ENCODE measurements around the gene CNOT6L.

Gene CNOT6L

GRCh38 chr4:77802402-77802801 is 16.8 kb downstream of the CNOT6L start:
- TF ChIP-seq, protein P1, sequence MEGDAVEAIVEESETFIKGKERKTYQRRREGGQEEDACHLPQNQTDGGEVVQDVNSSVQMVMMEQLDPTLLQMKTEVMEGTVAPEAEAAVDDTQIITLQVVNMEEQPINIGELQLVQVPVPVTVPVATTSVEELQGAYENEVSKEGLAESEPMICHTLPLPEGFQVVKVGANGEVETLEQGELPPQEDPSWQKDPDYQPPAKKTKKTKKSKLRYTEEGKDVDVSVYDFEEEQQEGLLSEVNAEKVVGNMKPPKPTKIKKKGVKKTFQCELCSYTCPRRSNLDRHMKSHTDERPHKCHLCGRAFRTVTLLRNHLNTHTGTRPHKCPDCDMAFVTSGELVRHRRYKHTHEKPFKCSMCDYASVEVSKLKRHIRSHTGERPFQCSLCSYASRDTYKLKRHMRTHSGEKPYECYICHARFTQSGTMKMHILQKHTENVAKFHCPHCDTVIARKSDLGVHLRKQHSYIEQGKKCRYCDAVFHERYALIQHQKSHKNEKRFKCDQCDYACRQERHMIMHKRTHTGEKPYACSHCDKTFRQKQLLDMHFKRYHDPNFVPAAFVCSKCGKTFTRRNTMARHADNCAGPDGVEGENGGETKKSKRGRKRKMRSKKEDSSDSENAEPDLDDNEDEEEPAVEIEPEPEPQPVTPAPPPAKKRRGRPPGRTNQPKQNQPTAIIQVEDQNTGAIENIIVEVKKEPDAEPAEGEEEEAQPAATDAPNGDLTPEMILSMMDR (conservative IDR thresholded peaks at IDR 0.05; ENCODE audit: low read depth) = no peak
- POLR2A ChIA-PET (ENCODE audit: low non-redundant PET) = no interaction called here
- no peak for DNase-seq (ENCODE audit: low spot score)
- no peak overlapping the region for H3K27ac ChIP-seq
- CTCF ChIA-PET = interaction anchor here (0.6 to 1.0 kb wide), 2 partner anchors 13 to 14 kb away, joined by 3 to 4 read pairs; no protein-coding TSS in a partner anchor

DNA sequence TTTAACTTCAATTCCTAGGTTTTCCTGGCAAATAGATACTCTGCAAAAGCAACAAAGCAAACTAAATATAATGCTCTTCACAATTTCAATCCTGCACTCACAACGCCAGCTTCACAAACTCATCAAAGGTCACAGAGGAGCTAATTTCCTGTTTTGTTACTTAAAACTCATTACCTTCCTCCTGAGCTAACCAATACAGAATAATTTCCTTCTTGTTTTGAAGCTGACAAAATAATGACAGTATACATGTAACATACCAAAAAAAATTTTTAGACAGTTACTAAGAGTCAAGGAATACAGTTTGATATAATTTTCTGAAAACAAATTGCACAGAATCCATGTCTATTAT is 17.9 kb downstream of the CNOT6L start:
- TF ChIP-seq, protein P1 (conservative IDR thresholded peaks at IDR 0.05; ENCODE audit: low read depth) = no peak
- DNase-seq (ENCODE audit: low spot score) = no peak
- H3K27ac ChIP-seq = no peak overlapping the region
- ChIA-PET POLR2A (ENCODE audit: low non-redundant PET) (no interaction called here), CTCF (no interaction called here)

DNA sequence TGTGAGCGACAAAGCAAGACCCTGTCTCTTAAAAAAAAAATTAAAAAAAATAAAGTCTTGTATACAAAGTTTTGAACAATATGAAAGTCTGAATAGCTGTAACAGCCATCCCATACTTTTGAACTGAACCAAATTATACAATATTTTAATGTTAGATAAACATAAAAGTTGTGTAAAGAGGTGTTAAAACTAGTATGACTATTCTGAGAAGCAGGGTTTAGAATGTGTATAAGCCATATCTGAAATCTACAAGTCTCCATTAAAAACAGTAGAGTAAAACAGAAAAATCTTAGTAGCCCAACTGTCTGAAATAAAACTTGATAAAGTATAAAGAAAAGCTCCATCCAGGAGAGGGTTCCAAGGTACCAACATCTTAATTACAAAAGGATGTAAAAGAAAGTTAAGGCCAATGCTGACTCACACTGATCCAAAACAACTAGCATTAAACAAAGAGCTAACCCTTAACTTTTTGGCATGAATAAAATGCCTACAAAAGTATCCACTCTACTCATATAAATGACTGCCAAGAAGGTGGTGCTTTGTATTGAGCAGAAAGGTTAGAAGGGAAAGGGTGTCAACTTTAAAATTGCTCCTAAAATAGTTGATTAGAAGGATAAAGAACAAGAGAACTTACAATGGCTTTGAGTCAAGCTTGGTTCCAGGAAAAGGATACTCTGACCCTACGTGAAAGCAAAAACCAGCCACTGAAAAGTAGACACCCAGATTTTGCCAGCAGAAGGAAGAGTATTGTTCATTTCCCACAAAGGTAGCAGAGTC is 18.5 kb downstream of the CNOT6L start:
- no peak overlapping the region for H3K27ac ChIP-seq
- TF ChIP-seq, protein P1 (conservative IDR thresholded peaks at IDR 0.05; ENCODE audit: low read depth) = no peak
- no peak for DNase-seq (ENCODE audit: low spot score)
- POLR2A ChIA-PET (ENCODE audit: low non-redundant PET) = no interaction called here
- CTCF ChIA-PET = no interaction called here

DNA sequence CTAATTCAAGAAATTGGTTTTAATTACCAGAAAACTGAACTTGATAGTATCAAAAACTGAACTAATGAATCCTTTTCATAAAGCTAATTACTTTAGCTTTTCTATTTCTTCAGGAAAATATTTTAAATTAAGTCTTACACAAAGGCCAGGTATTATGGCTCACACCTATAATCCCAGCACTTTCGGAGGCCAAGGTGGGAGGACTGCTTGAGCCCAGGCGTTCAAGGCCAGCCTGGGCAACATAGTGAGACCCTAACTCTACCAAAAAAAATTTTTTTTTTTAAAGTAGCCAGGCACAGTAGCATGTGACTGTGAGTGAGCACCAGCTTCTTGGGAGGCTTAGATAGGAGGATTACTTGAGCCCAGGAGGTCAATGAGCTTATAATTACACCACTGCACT is 19.1 kb downstream of the CNOT6L start:
- DNase-seq (ENCODE audit: low spot score) = no peak
- no peak overlapping the region for H3K27ac ChIP-seq
- ChIA-PET POLR2A (ENCODE audit: low non-redundant PET) (no interaction called here), CTCF (no interaction called here)
- TF ChIP-seq, protein P1 (conservative IDR thresholded peaks at IDR 0.05; ENCODE audit: low read depth) = no peak

DNA sequence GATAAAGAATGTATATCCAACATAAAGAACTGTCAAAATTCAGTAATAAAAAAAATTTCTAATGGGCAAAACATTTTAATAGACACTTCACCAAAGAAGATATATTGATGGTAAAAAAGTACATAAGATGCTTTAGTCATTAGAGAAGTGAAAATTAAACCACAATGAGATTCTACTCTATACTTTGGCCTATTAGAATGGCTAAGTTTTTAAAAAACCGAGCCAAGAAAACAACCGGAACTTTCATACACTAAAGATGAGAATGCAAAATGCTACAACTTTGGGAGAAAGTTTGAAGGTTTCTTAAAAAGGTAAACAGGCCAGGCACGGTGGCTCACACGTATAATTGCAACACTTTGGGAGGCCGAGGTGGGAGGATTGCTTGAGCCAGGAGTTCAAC is 20.8 kb downstream of the CNOT6L start:
- TF ChIP-seq, protein P1 (conservative IDR thresholded peaks at IDR 0.05; ENCODE audit: low read depth) = no peak
- no peak overlapping the region for H3K27ac ChIP-seq
- ChIA-PET CTCF (no interaction called here), POLR2A (ENCODE audit: low non-redundant PET) (no interaction called here)
- no peak for DNase-seq (ENCODE audit: low spot score)

GRCh38 chr4:77797239-77797638 is 21.9 kb downstream of the CNOT6L start:
- ChIA-PET CTCF (no interaction called here), POLR2A (ENCODE audit: low non-redundant PET) (no interaction called here)
- H3K27ac ChIP-seq = no peak overlapping the region
- TF ChIP-seq, protein P1 (conservative IDR thresholded peaks at IDR 0.05; ENCODE audit: low read depth) = no peak
- DNase-seq (ENCODE audit: low spot score) = peak; percentile 64

Data from RWPE1 (cell line).